HUDEP-2 (cell line): Measurements from ENCODE around the gene GPX4.

Experiments
- DNase-seq, 76 experiments: peaks; one replicate each; lab custom pipeline; 2025; ENCODE audit not compliant: unreplicated experiment in 76 of 76; lab: John Stamatoyannopoulos, UW

Gene GPX4

DNA sequence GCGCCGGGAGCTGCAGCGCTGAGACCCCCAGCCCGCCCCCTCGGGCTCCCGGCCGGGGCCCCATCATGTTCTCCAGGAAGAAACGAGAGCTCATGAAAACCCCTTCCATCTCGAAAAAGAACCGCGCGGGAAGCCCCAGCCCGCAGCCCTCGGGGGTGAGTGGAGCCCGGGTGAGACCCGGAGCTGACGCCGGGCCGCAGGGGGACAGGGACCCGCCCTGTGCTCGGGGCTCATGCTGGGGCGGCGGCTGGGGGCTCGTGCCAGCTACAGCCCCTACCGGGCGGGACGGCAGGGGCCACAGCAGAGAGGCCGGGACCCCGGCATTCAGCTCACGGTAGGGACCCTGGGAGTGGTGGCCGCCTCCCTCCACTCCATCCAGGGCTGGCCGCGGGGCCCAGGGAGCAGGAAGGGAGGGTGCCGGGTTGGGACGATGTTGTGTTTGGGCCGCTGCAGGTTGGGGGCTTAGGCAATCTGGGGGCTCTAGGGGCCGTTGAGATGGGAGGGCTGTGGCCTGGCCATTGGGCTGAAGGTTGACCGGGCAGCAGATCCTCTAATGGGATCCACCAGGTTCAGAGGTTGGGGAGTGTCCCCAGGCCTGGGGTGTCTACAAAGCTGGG is 36.3 kb upstream of the GPX4 start:
- peak in 1 of 76 experiments; percentile 20 for DNase-seq

DNA sequence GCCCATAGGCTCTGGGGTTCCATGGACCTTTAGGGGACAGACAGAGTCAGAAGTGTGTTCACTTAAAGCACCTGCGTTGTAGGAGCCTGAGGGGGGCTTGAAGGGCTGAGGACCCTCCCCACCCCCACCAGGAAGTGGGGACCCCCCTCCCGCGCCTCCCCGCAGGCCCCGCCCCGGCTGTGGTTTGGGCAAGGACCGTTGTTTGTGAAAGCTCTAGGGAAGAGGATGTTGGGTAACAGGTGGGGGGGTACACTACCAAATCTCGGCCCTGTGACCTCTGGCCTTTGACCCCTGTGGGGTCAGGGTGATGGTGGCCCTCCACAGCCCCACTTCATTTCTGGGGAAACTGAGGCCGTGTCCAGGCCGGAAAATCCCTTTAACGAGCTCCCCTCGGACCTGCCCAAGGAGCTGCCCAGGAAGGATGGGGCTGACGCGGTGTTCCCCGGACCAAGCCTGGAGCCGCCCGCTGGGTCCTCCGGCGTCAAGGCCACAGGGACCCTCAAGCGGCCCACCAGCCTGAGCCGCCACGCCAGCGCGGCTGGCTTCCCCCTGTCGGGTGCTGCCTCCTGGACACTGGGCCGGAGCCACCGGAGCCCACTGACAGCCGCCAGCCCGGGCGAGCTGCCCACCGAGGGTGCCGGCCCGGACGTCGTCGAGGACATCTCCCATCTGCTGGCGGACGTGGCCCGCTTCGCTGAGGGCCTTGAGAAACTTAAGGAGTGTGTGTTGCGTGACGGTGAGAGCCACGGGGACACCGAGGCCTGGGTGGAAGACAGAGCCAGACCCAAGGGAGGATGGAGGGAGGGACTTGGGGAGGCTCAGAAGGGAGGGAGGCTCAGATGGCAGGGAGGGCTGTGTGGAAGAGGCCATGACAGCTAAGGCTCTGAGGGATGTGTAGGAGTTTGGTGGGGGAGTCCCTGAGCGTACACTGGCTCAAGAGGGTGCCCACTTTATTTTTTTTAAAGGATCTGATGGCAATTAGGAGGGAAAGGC is 35.5 kb upstream of the GPX4 start:
- peak in 1 of 76 experiments; percentile 28 for DNase-seq

DNA sequence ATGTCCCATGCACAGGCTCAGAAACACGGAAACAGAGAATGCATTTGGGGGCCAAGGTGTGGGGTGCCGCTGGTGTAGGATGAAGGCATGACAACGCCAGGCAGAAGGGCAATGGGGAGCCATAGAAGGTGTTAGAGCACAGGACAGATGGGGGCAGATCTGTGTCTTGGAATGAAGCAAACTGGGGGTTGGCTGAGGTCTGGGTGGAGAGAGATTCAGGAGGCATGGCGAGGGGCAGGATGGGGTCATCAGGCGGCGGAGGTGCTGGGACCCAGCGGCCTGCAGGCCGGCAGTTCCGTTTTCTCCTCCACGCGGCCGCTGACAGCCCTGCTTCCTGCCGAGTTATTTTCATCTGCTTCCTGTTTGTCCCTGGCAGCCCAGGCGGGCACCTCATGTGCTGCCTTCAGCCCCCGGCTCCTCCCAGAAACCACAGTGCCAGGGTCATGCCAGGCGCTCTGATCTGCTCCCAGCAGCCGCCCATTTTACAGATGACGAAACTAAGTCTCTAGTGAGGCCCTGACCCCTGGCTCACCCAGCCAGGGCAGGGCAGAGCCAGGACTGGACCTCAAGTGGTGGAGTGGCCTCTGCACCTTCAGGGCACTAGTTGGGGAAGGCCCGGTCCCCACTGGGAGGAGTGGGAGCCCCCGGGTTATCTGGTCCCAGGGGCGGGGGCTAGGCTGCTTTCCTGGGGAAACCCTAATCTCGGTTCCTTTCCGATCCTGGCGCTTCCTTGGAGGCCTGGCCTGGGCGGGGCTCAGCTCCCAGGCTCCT is 34.6 kb upstream of the GPX4 start:
- DNase-seq: peak in 51 of 76 experiments; percentile 12 to 84 (median 58)

DNA sequence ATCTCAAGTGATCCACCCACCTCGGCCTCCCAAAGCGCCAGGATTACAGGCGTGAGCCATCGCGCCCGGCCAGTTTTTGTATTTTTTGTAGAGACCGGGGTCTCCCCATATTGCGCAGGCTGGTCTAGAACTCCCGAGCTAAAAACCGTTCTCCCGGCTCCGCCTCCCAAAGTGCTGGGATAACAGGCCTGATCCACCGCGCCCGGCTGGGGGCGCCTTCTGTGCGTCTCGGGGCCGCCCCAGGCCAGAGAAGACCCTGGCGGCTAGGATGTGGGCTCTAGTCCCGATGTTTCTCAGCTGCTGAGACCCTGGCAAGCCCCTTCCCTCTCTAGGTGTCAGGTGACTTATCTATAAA is 33.2 kb upstream of the GPX4 start:
- no peak for DNase-seq

DNA sequence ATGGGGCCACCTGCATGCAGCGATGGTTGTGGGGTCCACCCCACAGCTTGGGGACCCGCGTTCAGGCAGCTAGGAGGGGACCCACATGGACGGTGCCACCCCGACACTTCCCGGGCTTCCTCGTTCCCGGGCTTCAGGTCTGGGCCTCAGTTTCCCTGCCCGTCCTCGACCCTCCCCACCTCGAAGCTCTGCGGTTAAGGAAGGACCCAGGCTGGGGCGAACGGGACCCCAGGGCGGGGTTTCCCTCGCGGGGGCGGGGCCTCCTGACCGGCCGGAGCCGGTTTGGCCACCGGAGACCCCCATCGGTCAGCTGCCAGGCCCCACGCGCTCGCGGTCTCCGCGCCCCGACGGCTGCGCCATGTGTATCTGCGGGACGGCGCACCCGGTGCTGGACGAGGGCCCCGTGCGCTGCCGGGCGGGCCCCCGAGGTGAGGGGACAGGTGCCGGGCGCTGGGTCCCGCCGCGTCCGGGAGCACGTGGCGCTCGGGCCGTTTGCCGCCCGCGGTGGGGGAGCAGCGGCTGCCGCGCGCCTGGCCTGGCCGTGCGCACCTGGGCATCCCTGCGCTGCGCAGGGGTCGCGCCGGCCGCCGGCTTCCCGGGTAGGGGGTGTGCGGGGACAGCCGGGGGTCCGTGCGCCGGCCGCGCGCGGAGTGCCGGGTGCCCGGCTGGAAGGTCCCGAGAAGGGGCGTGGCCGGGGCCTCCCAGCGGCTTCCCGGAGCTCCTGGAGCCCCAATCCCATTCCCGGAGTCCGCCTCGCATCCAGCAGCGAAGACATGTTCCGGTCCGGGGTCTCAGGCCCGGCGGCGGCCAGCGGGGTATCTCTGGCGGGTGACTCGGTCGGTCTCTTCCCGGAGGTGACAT is 32.6 kb upstream of the GPX4 start:
- no peak for DNase-seq

DNA sequence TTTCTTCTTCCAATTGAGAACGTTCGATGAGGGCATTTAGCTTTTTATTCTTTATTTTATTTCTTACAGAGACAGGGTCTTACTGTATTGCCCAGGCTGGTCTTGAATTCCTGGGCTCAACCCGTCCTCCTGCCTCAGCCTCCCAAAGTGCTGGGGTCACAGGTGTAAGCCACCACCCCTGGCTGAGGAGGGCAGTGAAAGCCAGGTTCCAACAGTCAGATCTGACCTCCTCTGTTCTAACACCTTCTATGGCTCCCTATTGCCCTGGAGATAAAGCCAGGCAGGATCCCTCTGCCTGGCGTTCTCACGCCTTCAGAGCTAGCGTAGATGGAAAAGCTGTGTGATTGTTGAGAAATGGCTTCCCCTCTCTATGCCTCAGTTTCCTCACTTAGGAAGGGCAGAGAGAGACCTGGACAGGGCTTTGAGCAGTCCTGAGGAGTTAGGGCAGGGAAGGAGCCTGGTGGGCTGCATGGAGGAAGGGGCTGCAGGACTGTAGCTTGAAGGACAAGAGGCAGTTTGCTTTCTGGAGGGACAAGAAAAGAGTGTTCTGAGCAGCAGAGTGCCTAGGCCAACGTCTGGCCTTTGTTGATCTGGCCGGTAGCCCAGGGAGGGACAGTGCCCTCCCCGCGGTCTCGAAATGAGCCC is 31.3 kb upstream of the GPX4 start:
- peak in 1 of 76 experiments; percentile 23 for DNase-seq

DNA sequence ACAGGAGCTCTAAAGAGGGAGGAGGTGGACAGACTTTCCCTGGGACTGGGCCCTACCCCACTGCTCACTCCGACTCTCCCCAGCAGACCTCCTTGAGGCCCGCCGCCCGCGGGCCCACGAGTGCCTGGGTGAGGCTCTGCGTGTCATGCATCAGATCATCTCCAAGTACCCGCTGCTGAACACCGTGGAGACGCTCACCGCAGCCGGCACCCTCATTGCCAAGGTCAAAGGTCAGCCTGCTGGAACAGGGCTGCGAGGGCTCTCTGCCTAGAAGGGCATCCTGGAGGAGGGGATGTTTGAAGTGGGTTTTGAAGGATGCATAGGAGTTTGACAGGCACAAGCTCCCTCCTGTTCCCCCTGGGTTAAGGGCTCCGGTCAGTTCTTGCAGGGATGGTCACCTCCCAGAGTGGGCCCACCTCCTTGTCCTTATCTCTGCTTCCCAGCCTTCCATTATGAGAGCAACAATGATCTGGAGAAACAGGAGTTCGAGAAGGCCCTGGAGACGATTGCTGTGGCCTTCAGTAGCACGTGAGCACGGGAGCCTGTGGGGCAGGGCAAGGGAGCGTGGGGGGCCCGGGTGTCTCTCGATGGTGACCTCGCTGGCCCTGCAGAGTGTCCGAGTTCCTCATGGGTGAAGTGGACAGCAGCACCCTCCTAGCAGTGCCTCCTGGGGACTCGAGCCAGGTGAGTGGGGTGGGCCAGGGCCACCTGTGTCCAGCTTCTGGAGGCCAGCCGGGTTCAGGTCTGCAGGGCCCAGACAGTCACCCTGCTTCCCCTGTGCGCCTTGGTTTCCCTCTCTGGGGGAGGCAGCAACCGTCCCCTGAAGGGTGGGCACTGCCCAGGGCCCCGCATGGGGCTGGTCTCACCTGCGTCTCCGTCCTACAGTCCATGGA is 30.5 kb upstream of the GPX4 start:
- DNase-seq: peak in 17 of 76 experiments; percentile 8 to 59 (median 43)

DNA sequence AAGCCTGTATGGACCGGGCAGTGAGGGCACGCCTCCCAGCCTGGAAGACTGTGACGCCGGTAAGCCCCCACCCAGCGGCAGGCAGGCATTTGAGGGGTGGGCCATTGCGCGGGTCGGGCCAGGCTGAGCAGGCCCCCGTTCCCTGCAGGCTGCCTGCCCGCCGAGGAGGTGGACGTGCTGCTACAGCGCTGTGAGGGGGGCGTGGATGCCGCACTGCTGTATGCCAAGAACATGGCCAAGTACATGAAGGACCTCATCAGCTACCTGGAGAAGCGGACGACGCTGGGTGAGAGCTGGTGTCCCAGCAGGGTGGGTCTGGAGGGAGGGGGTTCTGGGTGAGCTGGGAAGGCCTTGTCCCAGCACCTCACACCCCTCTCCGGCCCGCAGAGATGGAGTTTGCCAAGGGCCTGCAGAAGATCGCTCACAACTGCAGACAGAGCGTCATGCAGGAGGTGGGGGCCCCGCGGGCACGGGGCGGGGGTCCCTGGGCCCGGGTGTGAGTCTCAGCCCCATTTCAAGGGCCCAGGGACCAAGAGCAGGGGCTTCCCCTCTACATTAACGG is 29.8 kb upstream of the GPX4 start:
- DNase-seq: no peak

DNA sequence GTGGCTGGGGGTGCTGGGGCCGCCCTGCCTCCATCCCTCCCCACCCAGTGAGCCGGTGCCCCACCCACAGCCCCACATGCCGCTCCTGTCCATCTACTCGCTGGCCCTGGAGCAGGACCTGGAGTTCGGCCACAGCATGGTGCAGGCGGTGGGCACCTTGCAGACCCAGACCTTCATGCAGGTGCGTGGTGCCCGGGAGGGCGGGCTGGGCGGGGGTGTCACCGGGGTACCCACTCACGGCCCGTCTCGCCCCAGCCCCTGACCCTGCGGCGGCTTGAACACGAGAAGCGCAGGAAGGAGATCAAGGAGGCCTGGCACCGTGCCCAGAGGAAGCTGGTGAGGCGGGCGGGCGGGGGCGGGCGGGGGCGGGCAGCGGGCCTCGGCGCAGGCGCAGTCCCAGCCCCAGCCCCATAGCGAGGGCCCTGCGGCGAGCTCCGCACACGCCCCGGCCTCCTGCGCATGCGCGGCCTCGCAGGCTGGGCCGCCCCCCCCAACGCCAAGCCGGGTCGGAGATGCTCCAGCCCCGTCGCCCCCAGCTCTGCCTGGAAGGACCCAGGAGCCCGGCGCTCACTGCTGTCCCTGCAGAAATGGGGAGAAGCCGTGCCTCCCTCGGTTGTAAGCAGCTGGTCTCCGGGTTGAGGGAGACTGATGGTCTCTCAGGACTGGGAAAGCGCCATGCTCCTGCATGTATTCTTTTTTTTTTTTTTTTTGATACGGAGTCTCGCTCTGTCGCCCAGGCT is 29.1 kb upstream of the GPX4 start:
- DNase-seq: peak in 73 of 76 experiments; percentile 62 to 99 (median 91)

DNA sequence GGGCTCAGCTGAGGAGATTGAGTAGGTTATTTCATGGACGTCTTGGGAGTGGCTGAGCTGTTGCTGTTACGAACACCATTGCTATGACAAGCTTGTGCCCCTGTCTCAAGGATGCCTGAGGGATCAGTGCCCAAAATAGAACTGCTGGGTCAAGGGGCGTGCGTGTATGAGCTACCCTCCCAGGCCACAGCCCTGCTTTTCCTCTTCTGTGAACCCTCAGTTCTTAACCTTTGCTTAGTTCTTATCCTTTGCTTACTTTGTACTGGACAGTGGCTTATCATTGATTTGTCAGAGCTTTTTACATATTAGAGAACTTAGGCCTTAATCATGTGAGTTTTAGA is 27.8 kb upstream of the GPX4 start:
- DNase-seq: no peak

DNA sequence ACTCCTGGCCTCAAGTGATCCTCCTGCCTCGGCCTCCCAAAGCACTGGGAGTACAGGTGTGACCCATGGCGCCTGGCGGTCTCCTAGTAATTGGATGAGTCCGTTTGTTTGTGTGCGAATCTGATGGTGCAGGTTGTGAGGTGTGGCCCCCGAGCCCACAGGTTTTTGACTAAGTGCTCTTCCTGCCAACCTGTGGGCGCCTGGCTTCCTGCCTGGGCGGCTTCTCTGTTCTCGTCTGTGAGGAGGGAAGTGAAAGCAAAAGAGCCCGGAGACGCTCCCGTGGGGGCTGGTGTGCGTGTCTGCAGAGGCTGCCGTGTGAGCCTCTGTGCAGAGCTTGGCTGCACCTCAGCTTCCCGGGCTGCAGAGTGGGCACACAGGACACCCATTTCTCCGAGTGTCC is 26.8 kb upstream of the GPX4 start:
- DNase-seq: no peak

DNA sequence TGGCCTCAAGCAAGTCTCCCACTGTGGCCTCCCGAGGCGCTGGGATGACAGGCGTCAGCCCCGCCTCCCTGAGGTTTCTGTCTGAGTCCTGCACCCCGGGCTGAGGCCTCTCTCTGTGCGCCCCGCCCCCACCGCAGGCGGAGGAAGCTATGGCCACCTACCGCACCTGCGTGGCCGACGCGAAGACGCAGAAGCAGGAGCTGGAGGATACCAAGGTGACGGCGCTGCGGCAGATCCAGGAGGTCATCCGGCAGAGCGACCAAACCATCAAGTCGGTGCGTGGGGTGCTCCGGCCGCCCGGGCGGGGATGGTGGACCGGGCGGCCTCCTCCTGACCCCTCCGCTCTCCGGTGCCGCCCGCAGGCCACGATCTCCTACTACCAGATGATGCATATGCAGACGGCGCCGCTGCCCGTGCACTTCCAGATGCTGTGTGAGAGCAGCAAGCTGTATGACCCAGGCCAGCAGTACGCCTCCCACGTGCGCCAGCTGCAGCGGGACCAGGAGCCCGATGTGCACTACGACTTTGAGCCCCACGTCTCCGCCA is 24.2 kb upstream of the GPX4 start:
- DNase-seq: no peak

DNA sequence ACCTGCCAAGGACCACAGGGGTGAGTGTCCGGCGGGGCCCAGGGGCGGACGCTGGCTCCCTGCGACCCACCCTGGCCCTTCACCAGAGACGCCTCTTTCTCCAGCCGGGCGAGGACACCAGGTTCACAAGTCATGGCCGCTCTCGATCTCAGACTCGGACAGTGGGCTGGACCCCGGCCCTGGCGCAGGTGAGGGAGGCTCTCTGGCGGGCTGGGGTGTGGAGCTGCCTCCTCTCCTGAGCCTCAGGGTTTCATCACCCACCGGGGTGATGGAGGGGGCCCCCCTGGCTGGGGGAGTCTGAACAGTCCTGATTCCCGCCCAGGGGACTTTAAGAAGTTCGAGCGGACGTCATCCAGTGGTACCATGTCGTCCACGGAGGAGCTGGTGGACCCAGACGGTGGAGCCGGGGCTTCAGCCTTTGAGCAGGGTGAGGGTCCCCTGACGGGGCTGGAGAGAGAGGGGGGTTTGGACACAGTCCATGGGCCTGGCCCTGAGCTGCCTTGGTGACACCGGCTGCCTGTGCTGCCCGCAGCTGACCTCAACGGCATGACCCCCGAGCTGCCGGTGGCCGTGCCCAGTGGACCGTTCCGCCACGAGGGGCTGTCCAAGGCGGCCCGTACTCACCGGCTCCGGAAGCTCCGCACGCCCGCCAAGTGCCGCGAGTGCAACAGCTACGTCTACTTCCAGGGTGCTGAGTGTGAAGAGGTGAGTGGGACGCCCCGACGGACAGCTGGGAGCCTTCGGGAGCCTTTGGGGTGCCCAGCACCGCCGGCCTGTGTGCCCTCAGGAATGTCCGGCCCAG is 23.2 kb upstream of the GPX4 start:
- no peak for DNase-seq

DNA sequence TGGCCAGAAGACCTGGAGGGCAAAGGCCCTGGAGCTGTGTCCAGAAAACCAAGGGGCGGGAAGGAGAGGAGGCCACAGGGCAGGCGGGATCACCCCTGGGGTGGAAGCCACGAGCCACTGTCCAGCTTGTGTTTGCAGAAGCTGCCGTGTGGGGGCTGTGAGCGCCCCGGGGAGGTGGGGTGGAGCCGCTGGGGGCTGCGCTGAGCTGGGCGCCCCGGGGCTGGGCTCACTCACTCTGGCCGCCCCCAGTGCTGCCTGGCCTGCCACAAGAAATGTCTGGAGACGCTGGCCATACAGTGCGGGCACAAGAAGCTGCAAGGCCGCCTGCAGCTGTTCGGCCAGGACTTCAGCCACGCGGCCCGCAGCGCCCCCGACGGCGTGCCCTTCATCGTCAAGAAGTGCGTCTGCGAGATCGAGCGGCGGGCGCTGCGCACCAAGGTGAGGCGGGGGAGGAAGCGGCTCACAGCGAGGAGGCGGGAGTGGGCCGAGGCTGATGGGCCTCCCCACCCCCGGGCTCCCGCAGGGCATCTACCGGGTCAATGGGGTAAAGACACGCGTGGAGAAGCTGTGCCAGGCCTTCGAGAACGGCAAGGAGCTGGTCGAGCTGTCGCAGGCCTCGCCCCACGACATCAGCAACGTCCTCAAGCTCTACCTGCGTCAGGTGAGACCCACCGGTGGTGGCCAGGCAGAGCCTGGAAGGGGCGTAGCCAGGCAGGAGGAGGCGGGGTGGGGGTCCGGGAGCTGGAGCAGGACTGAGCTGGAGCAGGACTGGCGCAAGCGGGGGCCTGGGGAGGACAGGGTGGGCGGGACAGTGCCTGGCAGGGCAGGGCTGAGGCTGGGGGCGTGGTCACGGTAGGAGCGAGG is 22.3 kb upstream of the GPX4 start:
- no peak for DNase-seq

DNA sequence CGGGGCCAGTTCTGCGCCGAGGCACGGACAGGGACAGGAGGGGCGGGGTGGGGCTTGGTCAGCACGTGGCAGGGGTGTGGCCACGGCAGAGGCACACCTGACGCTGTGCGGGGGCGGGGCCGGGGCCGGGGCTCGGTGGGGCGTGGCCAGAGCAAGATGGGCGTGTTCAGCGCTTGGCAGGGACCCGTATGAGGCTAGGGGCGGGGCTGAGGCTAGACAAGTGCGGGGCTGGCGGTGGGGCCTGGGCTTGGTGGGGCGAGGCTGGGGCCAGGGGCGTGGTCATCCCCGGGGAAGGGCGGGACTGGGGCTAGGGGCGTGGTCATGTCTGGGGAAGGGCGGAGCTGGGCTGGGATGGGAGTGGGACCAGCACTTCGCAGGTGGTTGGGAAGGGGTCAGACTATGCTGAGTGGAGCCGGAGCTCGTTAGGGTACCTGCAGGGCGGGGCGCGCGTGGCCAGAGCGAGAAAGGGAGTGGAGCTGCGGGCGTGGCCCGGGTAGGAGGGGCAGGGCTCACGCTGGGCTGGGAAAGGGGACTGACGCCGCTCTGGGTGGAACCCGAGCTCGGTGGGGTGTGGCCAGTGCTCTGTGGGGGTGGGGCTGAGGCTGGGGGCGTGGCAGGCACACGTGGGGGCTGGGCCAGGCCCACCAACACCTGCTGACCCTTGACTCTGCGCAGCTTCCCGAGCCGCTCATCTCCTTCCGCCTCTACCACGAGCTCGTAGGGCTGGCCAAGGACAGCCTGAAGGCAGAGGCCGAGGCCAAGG is 21.4 kb upstream of the GPX4 start:
- peak in 72 of 76 experiments; percentile 56 to 99 (median 94) for DNase-seq
